Mesodermal cell (in vitro differentiated cells): ENCODE data around the gene EID2B. TPM values are rescaled to one million over a fixed set of nuclear protein-coding genes. Genes with fewer than 3 reads are reported as not detected.
A peak's percentile ranks its signal among the peaks of the same experiment; 100 is the strongest.

Source experiments
- H3K27ac ChIP-seq: 2 replicates; pipeline ENCODE4 v1.7.0; 2013; ENCODE audit warnings: mild to moderate bottlenecking, low read depth, low read length, moderate library complexity; ENCODE audit not compliant: severe bottlenecking
- H3K36me3 ChIP-seq: 2 replicates; pipeline ENCODE4 v1.7.1; 2013; ENCODE audit warnings: mild to moderate bottlenecking, low read length, moderate library complexity; ENCODE audit not compliant: control insufficient read depth, insufficient read depth
- H3K4me1 ChIP-seq: one replicate; pipeline ENCODE4 v1.7.1; 2013; ENCODE audit warnings: mild to moderate bottlenecking, low read length; ENCODE audit not compliant: insufficient read depth, control insufficient read depth, poor library complexity, severe bottlenecking
- H3K4me3 ChIP-seq: 2 replicates; pipeline ENCODE4 v1.7.0; 2013; ENCODE audit warnings: low read length, control low read depth, mild to moderate bottlenecking; ENCODE audit not compliant: insufficient read depth, poor library complexity, severe bottlenecking; ENCODE audit errors: extremely low read depth
- H3K9me3 ChIP-seq: 2 replicates; pipeline ENCODE4 v1.7.1; 2013; ENCODE audit warnings: mild to moderate bottlenecking, low read length, moderate library complexity; ENCODE audit not compliant: control insufficient read depth
- WGBS, 2 experiments: methylation state at CpG; one replicate each; pipeline ENCODE4 v1.1.5; 2013; ENCODE audit warnings: missing lambda C conversion rate in 2 of 2; ENCODE audit not compliant: insufficient coverage in 2 of 2; 5-methylcytosine and 5-hydroxymethylcytosine counted together
- polyA plus RNA-seq, 2 experiments: library from polyadenylated mRNA; stranded (reverse); fragments of 50-300 nt; gene quantifications; one replicate each; pipeline ENCODE4 v1.2.3, GENCODE V29; 2013

EID2B gene
- 2.3 TPM for polyA plus RNA-seq (2013, experiment 1 of 2)
- 2.8 TPM for polyA plus RNA-seq (2013, experiment 2 of 2)

- Histone ChIP-seq H3K4me3 (peak within 1 kb of the TSS; percentile 73), H3K9me3 (no peaks in the 10 kb centered on the region), H3K36me3 (no peaks in the 10 kb centered on the region), H3K4me1 (no peaks in the 10 kb centered on the region), H3K27ac (peak within 1 kb of the TSS; percentile 54)
- 0% methylated on average over 65 of the region's 65 CpGs for WGBS, 2 experiments
Observed at GRCh38 chr19:39532233-39533002, at the start of gene EID2B. Gene EID2B (minus strand): TSS chr19:39532852. CDS start chr19:39532802, 50 bp downstream.

- Histone ChIP-seq H3K27ac (no peak overlapping the region), H3K4me1 (no peaks in the 10 kb centered on the region), H3K4me3 (no peak overlapping the region), H3K36me3 (no peaks in the 10 kb centered on the region), H3K9me3 (no peaks in the 10 kb centered on the region)
- WGBS, 2 experiments, result 39 to 49% methylated on average over 3 to 4 of the region's 4 CpGs
Observed at GRCh38 chr19:39582442-39582841, 49.8 kb upstream of the EID2B start.

GRCh38 chr19:39568604-39569003 is 36.0 kb upstream of the EID2B start:
- Histone ChIP-seq H3K27ac (no peak overlapping the region), H3K9me3 (peaks cover 5% of the 10 kb centered on the region), H3K36me3 (no peaks in the 10 kb centered on the region), H3K4me3 (no peak overlapping the region), H3K4me1 (no peaks in the 10 kb centered on the region)
- WGBS, 2 experiments, result 40% methylated on average over 1 of the region's 3 CpGs; no CpG with 5 or more reads in 1 of the 2 experiments

GRCh38 chr19:39566064-39566463 is 33.4 kb upstream of the EID2B start:
- no peaks in the 10 kb centered on the region for H3K9me3 ChIP-seq
- no peaks in the 10 kb centered on the region for H3K36me3 ChIP-seq
- H3K4me1 ChIP-seq, result no peaks in the 10 kb centered on the region
- 33 to 100% methylated on average over 1 of the region's 3 CpGs for WGBS, 2 experiments
- no peak overlapping the region for H3K4me3 ChIP-seq
- H3K27ac ChIP-seq, result no peak overlapping the region

GRCh38 chr19:39563408-39563807 is 30.8 kb upstream of the EID2B start:
- Histone ChIP-seq H3K4me1 (no peaks in the 10 kb centered on the region), H3K9me3 (no peaks in the 10 kb centered on the region), H3K4me3 (no peak overlapping the region), H3K36me3 (no peaks in the 10 kb centered on the region), H3K27ac (no peak overlapping the region)
- WGBS, 2 experiments, result 72 to 79% methylated on average over 2 of the region's 2 CpGs

GRCh38 chr19:39558624-39559117 is 26.0 kb upstream of the EID2B start:
- WGBS, 2 experiments, result 62 to 71% methylated on average over 4 to 5 of the region's 6 CpGs
- Histone ChIP-seq H3K27ac (no peak overlapping the region), H3K9me3 (no peaks in the 10 kb centered on the region), H3K36me3 (no peaks in the 10 kb centered on the region), H3K4me3 (no peak overlapping the region), H3K4me1 (no peaks in the 10 kb centered on the region)

GRCh38 chr19:39557811-39558623 is 25.4 kb upstream of the EID2B start:
- Histone ChIP-seq H3K4me3 (no peak overlapping the region), H3K36me3 (no peaks in the 10 kb centered on the region), H3K9me3 (no peaks in the 10 kb centered on the region), H3K4me1 (no peaks in the 10 kb centered on the region), H3K27ac (no peak overlapping the region)
- 69 to 73% methylated on average over 4 of the region's 5 CpGs for WGBS, 2 experiments

- Histone ChIP-seq H3K9me3 (no peaks in the 10 kb centered on the region), H3K4me3 (no peak overlapping the region), H3K36me3 (no peaks in the 10 kb centered on the region), H3K27ac (no peak overlapping the region), H3K4me1 (no peaks in the 10 kb centered on the region)
- 43 to 88% methylated on average over 1 of the region's 1 CpG for WGBS, 2 experiments
Observed at GRCh38 chr19:39555883-39556282, 23.2 kb upstream of the EID2B start.

GRCh38 chr19:39554701-39555311 is 22.2 kb upstream of the EID2B start:
- no peaks in the 10 kb centered on the region for H3K36me3 ChIP-seq
- H3K4me3 ChIP-seq, result no peak overlapping the region
- no peaks in the 10 kb centered on the region for H3K9me3 ChIP-seq
- 48 to 74% methylated on average over 3 to 4 of the region's 4 CpGs for WGBS, 2 experiments
- no peaks in the 10 kb centered on the region for H3K4me1 ChIP-seq
- H3K27ac ChIP-seq, result no peak overlapping the region

GRCh38 chr19:39553082-39553652 is 20.5 kb upstream of the EID2B start:
- WGBS, 2 experiments, result 64 to 65% methylated on average over 6 to 7 of the region's 7 CpGs
- H3K27ac ChIP-seq, result no peak overlapping the region
- H3K4me1 ChIP-seq, result no peaks in the 10 kb centered on the region
- H3K9me3 ChIP-seq, result no peaks in the 10 kb centered on the region
- no peaks in the 10 kb centered on the region for H3K36me3 ChIP-seq
- H3K4me3 ChIP-seq, result no peak overlapping the region
